ENCODE results near the gene SLCO3A1.
"Not testable (repeated sequence)": the region's sequence is repeated elsewhere in the genome, so short reads cannot be mapped to it uniquely, and the experiment has no call there.

The SLCO3A1 gene

GRCh38 chr15:92163641-92164040, 310.1 kb downstream of the SLCO3A1 start:
- DNase-seq (ENCODE audit: low spot score): no peak

GRCh38 chr15:92164327-92165000, 311.0 kb downstream of the SLCO3A1 start:
- DNase-seq (ENCODE audit: low spot score): peak; percentile 21

DNA sequence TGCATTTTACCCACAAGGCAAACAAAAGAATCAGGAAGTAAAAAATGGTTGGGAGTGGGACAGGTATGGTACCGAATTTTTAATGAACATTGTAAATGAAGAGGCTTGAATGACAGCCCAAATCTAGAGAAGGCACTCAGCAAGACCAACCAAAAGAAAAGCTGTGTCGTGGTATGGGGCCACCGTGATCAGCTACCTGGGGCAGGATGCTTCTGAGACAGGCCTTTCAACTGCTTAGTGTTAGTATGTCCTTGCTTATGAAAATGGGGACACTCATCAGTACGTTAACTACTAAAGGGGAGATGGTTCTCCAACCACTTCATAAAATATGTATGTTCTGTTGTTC, 311.5 kb downstream of the SLCO3A1 start:
- no peak for DNase-seq (ENCODE audit: low spot score)

GRCh38 chr15:92166029-92166428, 312.5 kb downstream of the SLCO3A1 start:
- no peak for DNase-seq (ENCODE audit: low spot score)

DNA sequence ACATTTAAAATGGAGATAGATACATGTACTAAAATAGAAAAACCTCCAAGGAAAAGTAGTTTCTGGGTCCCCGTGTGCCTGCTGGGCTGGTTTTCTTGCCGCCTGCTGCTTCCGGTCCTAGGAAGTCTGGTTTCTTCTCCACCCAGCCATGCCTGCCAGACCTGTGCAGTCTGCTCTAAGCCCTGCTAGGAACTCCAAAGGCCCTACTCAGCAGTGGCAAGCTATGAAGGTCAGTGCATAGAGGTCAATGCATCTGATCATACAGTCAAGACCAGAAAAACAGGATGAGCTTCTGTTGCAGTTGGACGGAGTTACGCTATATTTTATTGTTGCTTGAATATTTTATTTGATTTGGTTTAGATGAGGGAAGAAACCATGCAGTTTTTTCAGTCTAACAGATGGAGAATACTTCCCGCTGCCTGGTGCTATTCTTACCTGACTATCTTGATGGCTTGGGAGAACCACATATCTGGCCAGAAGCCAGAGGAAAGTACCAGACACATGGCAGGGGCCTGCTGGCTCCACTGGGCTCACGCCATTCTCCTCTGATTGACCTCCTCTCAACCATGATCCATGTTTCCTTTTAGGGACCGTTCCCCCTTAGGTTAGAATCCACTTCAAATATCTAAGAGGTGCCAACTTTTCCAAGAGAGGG, 313.4 kb downstream of the SLCO3A1 start:
- no peak for DNase-seq (ENCODE audit: low spot score)

DNA sequence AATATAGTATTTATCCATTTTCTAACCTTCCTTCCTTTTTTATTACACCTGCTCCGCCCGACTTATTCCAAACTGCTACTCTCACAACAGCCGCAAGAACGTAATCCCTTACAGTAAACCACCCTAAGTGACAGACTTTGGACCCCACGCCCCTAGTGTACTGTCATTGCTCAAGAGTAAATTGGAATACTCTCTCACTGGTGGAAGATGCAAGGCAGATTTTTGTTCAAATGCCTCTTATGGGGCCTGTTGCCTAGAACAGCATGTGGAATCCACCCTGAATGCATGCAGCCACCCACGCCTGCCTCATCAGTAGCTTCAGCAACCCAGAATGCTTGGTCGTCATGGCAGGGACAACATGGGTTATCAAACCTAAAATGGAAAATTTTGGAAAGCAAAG, 313.9 kb downstream of the SLCO3A1 start:
- no peak for DNase-seq (ENCODE audit: low spot score)

DNA sequence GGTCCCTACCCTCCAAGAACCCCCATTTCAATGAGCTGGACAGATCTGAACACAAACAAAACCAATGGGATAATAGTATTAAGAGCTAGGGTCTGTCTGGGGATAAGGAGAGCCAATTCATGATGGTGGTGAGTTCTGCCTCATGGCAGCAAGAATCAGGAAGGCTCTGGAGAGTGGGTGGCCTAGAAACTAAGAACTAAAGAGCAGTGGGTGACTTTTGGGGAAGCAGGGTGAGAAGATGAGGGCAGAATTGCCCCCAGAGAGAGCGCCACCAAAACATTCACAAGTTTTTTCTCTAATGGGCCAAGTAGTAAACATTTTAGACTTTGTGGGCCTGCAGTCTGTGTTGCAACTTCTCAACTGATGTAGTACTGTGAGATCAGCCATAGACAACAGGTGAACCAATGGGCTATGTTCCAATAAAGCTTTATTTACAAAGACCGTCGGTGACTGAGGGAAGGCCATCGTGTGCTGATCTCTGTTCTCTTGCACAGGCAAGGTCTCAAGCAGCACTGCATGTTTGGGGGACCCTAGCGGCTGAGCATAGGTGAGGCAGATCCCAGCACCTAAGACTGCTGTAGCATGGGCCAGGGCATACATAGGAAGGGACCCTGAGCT, 314.7 kb downstream of the SLCO3A1 start:
- DNase-seq (ENCODE audit: low spot score): no peak

DNA sequence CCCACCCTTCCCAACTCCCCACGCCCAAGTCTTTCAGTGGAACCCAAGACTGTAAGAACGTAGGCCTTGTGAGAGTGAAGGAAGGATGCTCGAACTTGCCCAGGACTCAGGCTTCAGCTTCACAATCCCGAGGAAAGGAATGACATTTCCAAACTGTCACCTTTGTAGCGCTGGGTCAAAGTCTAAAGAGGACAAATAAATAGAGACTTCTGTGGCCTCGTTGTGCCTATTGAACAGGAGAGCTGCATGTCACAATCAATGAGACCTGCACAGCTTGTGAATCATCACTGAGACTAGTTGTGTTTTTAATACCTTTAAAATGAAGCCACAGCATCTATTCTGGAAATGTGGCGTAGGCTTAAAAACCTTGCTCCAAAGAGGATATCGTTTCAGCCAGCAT, 317.4 kb downstream of the SLCO3A1 start:
- DNase-seq (ENCODE audit: low spot score): no peak

DNA sequence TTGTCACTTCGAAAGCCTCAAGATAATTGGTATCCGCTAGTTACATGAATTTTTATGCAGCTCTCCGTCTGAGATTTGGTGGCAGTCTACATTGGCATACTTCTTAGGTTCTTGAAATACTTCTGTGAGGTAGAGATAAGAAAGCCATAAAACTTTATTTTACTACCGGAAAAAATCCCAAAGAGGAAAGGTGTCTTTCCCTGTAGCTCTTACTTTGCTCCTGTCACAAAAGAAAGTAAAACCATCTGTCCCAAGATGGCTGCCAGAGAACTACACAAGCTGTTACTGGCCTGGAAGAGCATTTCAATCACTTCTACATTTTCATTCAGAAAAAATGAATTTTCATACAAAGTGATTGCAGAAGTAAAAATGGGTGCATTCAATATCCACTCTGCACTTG, 325.4 kb downstream of the SLCO3A1 start:
- DNase-seq (ENCODE audit: low spot score): no peak

GRCh38 chr15:92184142-92184541, 330.6 kb downstream of the SLCO3A1 start:
- DNase-seq (ENCODE audit: low spot score): no peak

DNA sequence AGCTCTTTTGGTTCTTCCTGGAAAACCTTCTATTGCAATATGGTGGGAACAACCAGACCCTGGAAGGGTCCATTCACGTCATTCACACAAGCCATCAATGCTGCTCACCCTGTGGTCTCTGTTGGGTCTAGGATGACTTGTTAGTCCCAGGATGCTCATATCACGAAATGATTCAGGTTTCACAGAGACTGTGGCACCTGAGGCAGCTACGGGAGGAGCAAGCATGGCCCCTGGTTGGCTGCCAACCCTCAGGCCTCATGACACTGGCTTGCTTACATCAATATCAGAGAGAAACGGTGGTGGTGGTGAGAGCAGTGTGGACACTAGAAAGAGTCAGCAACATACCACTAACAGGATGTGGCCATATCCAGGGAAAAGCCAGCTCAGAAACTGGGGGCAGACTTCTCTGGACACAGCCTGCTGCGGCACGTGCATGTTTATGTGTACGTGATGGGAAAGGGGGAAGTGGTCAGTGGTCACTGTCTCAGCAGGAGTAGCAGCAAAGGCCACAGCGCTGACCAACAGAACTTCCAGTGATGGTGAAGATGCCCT, 331.2 kb downstream of the SLCO3A1 start:
- DNase-seq (ENCODE audit: low spot score): no peak

DNA sequence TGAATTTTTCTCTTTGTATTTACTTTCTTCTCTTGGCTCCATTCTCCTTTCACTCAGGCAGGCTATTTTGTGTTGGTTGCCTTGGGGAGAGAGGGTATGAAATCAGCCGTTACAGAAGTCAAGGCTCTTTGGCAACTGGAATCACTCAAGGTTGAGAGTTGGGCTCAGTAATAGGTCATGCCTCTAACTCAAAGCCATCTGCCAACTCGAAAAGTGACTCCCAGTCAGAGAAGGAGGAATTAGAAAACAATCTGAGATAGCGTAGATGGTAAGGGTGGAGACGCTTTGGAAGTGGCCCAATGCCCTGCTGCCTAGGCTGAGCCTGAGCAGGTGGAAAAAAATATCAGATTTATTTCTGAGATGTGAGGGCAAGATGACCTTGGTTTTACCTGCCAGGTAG, 334.5 kb downstream of the SLCO3A1 start:
- DNase-seq (ENCODE audit: low spot score): no peak

DNA sequence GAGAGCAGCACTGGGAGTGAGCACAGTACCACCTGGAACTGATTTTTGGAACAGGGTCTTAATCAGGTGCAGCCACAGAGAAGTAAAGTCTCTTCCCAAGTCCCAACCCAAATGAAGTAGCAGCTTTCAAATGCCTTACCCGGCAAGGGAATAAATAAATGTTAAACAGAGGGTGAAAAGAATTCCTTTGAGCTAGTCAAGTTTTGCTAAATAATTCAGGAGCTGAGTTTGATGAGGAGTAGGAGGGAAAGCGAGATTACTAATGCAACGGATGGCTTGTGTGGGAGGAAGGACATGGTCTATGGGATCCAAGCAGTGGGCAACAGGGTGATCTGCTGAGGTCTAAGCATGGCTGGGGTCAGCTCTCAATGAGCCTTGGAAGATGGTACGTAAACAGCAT, 335.7 kb downstream of the SLCO3A1 start:
- DNase-seq (ENCODE audit: low spot score): no peak

DNA sequence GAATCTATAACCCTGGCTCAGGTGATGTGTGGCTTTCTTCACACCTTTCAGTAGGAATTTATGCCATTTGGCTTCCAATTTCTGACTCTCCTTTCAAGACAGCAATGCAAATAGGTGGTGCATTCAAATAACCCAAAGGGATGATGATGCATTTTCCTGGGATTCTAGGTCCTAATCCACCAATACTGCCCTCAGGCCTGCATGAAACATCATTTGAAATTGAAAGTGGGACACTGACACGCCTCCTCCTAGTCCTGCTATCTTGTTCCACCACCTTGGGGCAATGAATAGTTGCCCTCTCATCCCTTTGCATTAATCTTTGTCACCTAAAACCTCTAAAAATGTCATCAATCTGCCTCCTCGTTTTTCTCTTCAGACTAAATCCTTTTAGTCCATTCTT, 341.7 kb downstream of the SLCO3A1 start:
- DNase-seq (ENCODE audit: low spot score): no peak

DNA sequence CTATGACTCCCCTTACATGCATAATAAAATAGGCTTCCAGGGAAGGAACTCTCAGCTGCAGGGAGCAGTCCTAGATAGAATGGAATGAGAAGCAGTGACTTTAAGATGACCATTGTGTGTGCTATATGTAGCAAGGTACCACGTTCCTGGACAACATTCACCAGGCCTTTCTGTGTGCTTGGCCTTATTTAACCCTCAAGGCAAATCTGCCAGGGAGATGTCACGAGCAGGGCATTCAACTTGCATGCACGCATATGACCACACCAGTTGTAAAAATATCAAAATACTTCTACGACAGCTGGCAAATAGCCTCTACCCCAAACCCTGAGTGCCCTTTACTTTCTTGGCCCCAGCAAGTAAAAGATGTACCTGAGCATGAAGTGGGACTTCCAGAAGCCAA, 342.8 kb downstream of the SLCO3A1 start:
- DNase-seq (ENCODE audit: low spot score): no peak

GRCh38 chr15:92197746-92198145, 344.2 kb downstream of the SLCO3A1 start:
- no peak for DNase-seq (ENCODE audit: low spot score)

- no peak for DNase-seq (ENCODE audit: low spot score)
Observed at GRCh38 chr15:92200891-92201290, 347.4 kb downstream of the SLCO3A1 start.

DNA sequence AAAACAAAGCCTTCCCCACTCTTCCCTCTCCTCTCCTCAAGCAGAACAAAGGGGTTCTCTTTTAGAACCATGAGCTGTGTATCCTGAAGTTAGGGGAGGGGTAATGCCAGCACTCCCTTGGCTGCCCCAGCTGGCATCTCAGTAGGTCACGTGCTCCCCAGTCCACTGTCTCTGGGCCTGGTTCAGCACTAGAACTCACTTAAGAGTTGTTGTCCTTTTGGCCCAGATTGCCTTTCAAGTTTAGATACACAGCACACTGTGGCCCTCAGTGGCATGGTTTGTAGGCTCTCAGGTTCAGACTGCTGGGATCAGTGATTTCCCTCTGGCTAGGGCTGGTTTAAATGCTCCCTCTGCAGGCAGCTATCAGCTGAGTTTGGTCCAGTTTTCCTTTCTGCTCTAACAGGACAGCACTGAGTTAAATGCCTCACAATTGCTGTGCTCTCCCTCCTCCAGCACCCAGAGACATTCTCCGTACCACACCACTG, 351.8 kb downstream of the SLCO3A1 start:
- DNase-seq (ENCODE audit: low spot score): no peak

DNA sequence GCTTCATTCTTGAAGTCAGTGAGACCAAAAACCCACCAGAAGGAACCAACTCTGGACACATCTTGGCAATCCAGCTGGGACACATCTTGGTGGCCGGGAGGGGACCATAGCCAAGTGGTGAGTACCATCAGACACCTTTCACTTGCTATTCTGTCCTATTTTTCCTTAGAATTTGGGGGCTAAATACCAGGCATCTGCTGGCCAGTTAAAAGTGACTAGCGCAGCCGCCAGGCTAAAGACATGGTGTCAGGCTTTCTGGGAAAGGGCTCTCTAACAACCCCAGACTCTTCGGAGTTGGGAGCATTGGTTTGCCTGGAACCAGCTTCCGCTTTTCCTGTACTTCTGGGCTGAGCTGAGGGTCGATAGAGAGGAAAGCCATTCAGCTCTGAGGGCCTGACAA, 354.1 kb downstream of the SLCO3A1 start:
- DNase-seq (ENCODE audit: low spot score): not testable (repeated sequence)

Measured in hepatic stellate cell (primary cell).